HCT116 (cell line): Measurements from ENCODE around the gene MROH7. TPM values are rescaled to one million over a fixed set of nuclear protein-coding genes. Genes with fewer than 3 reads are reported as not detected.

ENCODE experiments used
- ATAC-seq: fragments of 200-7000 bp; cut with Tn5 transposase; 2 replicates; pipeline ENCODE4 v1.9.1; 2020; ENCODE audit warnings: mild to moderate bottlenecking, moderate library complexity
- BruUV-seq: library from RNA; stranded (reverse); fragments of 400-500 nt; replicated peaks from 2 replicates; lab custom pipeline; 2021; lab: Mats Ljungman, UMichigan
- CTCF ChIA-PET: fragments of 300-600 bp; sonication (Branson Sonifier 250); formaldehyde crosslinking; loops from one replicate; lab custom pipeline; 2021; ENCODE audit warnings: antibody characterized with exemption; lab: Charles Lee
- POLR2A ChIA-PET: fragments of 300-600, 350-600 bp; sonication (Branson Sonifier 250); formaldehyde crosslinking; loops from one replicate; lab custom pipeline; 2021; ENCODE audit warnings: antibody characterized with exemption; lab: Charles Lee
- RAD21 ChIA-PET, 2 experiments: fragments of 300-600 bp; sonication (Branson Sonifier 250); formaldehyde crosslinking; loops; one replicate each; lab custom pipeline; 2023; ENCODE audit warnings: low total read pairs in 2 of 2; ENCODE audit not compliant: uncharacterized antibody in 2 of 2, unreplicated experiment in 2 of 2, low non-redundant PET in 1 of 2; lab: Charles Lee
- DNase-seq: peaks from one replicate; pipeline ENCODE4 v3.0.0-alpha.2; 2010; ENCODE audit warnings: low read depth, low spot score
- H2AFZ ChIP-seq: fragments of 200-600 bp; shearing (Covaris generic), sonication (generic); 2 replicates; pipeline ENCODE4 v1.6.1; 2017; ENCODE audit warnings: low read depth, mixed run types, mixed read lengths, antibody characterized with exemption, low read length; ENCODE audit not compliant: poor library complexity, severe bottlenecking
- H3K27ac ChIP-seq: 2 replicates; pipeline ENCODE4 v1.5.1; 2012; ENCODE audit warnings: low read depth, low read length
- H3K27me3 ChIP-seq: fragments of 200-600 bp; sonication (generic); 2 replicates; pipeline ENCODE4 v1.6.1; 2016; ENCODE audit warnings: mixed run types, low read length, mixed read lengths; ENCODE audit not compliant: insufficient read depth
- H3K36me3 ChIP-seq, 2 experiments: fragments of 200-500 bp in 1 of 2; fragments of 200-600 bp in 1 of 2; sonication (Bioruptor generic) in 1 of 2; sonication (generic) in 1 of 2; 2 replicates each; pipeline versions ENCODE4 v1.5.1 to v1.6.1; 2014 to 2016; ENCODE audit warnings: low read length in 2 of 2, inconsistent platforms in 1 of 2, mixed read lengths in 1 of 2, mixed run types in 1 of 2; ENCODE audit not compliant: insufficient read depth in 2 of 2, control insufficient read depth in 1 of 2
- H3K4me1 ChIP-seq, 2 experiments: fragments of 200-600 bp in 1 of 2; sonication (generic) in 1 of 2; 2 replicates each; pipeline versions ENCODE4 v1.5.1 to v1.6.1; 2012 to 2017; ENCODE audit warnings: low read length in 2 of 2, inconsistent platforms in 1 of 2, mild to moderate bottlenecking in 1 of 2, mixed read lengths in 1 of 2, mixed run types in 1 of 2, moderate library complexity in 1 of 2; ENCODE audit not compliant: insufficient read depth in 2 of 2, control insufficient read depth in 1 of 2
- H3K4me2 ChIP-seq: fragments of 200-600 bp; sonication (generic); 2 replicates; pipeline ENCODE4 v1.6.1; 2017; ENCODE audit warnings: mixed run types, low read length, mixed read lengths
- H3K4me3 ChIP-seq, 2 experiments: fragments of 200-600 bp in 1 of 2; sonication (generic) in 1 of 2; replicated peaks in 1 of 2; 2 replicates each; pipeline ENCODE4 v1.5.1; 2011 to 2016; ENCODE audit warnings: low read length in 2 of 2, control low read depth in 1 of 2, low read depth in 1 of 2, mild to moderate bottlenecking in 1 of 2, mixed read lengths in 1 of 2, mixed run types in 1 of 2
- H3K79me2 ChIP-seq: fragments of 200-600 bp; sonication (generic); 2 replicates; pipeline ENCODE4 v1.6.1; 2017; ENCODE audit warnings: mild to moderate bottlenecking, mixed run types, low read length, moderate library complexity, mixed read lengths; ENCODE audit not compliant: insufficient read depth
- H3K9ac ChIP-seq: fragments of 200-600 bp; sonication (generic); 2 replicates; pipeline ENCODE4 v1.6.1; 2016; ENCODE audit warnings: low read length, mixed read lengths
- H3K9me2 ChIP-seq: fragments of 200-600 bp; sonication (generic), shearing (Covaris generic); 2 replicates; pipeline ENCODE4 v1.6.1; 2017; ENCODE audit warnings: mixed run types, mild to moderate bottlenecking, moderate library complexity; ENCODE audit not compliant: insufficient read depth
- H3K9me3 ChIP-seq, 2 experiments: fragments of 200-500 bp in 1 of 2; fragments of 200-600 bp in 1 of 2; sonication (Bioruptor generic) in 1 of 2; sonication (generic) in 1 of 2; 2 replicates each; pipeline ENCODE4 v1.6.1; 2014 to 2017; ENCODE audit warnings: low read length in 2 of 2, mixed read lengths in 2 of 2, inconsistent platforms in 1 of 2, low read depth in 1 of 2, mild to moderate bottlenecking in 1 of 2, mixed run types in 1 of 2, moderate library complexity in 1 of 2; ENCODE audit not compliant: control insufficient read depth in 1 of 2, insufficient read depth in 1 of 2
- H4K20me1 ChIP-seq: fragments of 200-600 bp; sonication (generic), shearing (Covaris generic); 2 replicates; pipeline ENCODE4 v1.6.1; 2017; ENCODE audit warnings: mixed run types, mild to moderate bottlenecking, moderate library complexity; ENCODE audit not compliant: insufficient read depth
- ATF3 ChIP-seq: IDR thresholded peaks from 2 replicates; pipeline ENCODE4 v1.6.1; 2012
- CBX3 ChIP-seq: IDR thresholded peaks from 2 replicates; pipeline ENCODE4 v1.6.1; 2012; ENCODE audit warnings: low read depth
- CEBPB ChIP-seq: IDR thresholded peaks from 2 replicates; pipeline ENCODE4 v1.6.1; 2012; ENCODE audit warnings: low read depth
- EGR1 ChIP-seq: IDR thresholded peaks from 2 replicates; pipeline ENCODE4 v1.6.1; 2012; ENCODE audit warnings: low read depth
- ELF1 ChIP-seq: IDR thresholded peaks from 2 replicates; pipeline ENCODE4 v1.6.1; 2012; ENCODE audit warnings: low read depth, borderline replicate concordance
- EZH2 ChIP-seq: fragments of 200-600 bp; sonication (generic); IDR thresholded peaks from 2 replicates; pipeline ENCODE4 v1.6.1; 2017; ENCODE audit warnings: antibody characterized with exemption, mixed run types
- EZH2phosphoT487 ChIP-seq: fragments of 200-600 bp; IDR thresholded peaks from 2 replicates; pipeline ENCODE4 v1.6.1; 2018; ENCODE audit warnings: antibody characterized with exemption, borderline replicate concordance
- FOSL1 ChIP-seq: IDR thresholded peaks from 2 replicates; pipeline ENCODE4 v1.6.1; 2012; ENCODE audit warnings: low read depth
- POLR2A ChIP-seq: IDR thresholded peaks from 2 replicates; pipeline ENCODE4 v1.7.0; 2011; ENCODE audit warnings: borderline replicate concordance; ENCODE audit not compliant: insufficient read depth, insufficient read length; ENCODE audit errors: extremely low read depth
- POLR2AphosphoS5 ChIP-seq: IDR thresholded peaks from 2 replicates; pipeline ENCODE4 v1.6.1; 2011; ENCODE audit warnings: mild to moderate bottlenecking, low read depth, low read length, moderate library complexity
- RAD21 ChIP-seq: IDR thresholded peaks from 2 replicates; pipeline ENCODE4 v1.6.1; 2012; ENCODE audit warnings: low read depth, mild to moderate bottlenecking
- REST ChIP-seq: IDR thresholded peaks from 2 replicates; pipeline ENCODE4 v1.6.1; 2012; ENCODE audit warnings: low read depth
- SIN3A ChIP-seq: IDR thresholded peaks from 2 replicates; pipeline ENCODE4 v1.6.1; 2012; ENCODE audit warnings: low read depth
- SP1 ChIP-seq: IDR thresholded peaks from 2 replicates; pipeline ENCODE4 v1.6.1; 2012; ENCODE audit warnings: low read depth
- TCF7L2 ChIP-seq: IDR thresholded peaks from 2 replicates; pipeline ENCODE4 v1.7.0; 2011; ENCODE audit warnings: borderline replicate concordance, inconsistent platforms; ENCODE audit not compliant: insufficient read depth, insufficient read length; ENCODE audit errors: extremely low read depth
- YY1 ChIP-seq: IDR thresholded peaks from 2 replicates; pipeline ENCODE4 v1.6.1; 2011; ENCODE audit warnings: low read length, low read depth, moderate library complexity, mild to moderate bottlenecking; ENCODE audit not compliant: insufficient replicate concordance; ENCODE audit errors: extremely low read depth
- ZBTB33 ChIP-seq: IDR thresholded peaks from 2 replicates; pipeline ENCODE4 v1.6.1; 2011; ENCODE audit warnings: mild to moderate bottlenecking, low read length, moderate library complexity; ENCODE audit not compliant: insufficient replicate concordance; ENCODE audit errors: extremely low read depth
- ZFX ChIP-seq: fragments of 450-650 bp; IDR thresholded peaks from 2 replicates; pipeline ENCODE4 v1.6.1; 2017
- ZNF274 ChIP-seq: fragments of 200-500 bp; sonication (Bioruptor generic); IDR thresholded peaks from 2 replicates; pipeline ENCODE4 v1.6.1; 2014; ENCODE audit warnings: mild to moderate bottlenecking, low read depth, low read length, inconsistent platforms
- intact Hi-C: fragments of 100-400 bp; cut with micrococcal nuclease; formaldehyde crosslinking; loops from 2 replicates; pipeline ENCODE4 v1.10.0; 2022
- total RNA-seq: library from RNA; stranded (reverse); gene quantifications from one replicate; pipeline ENCODE4 v1.2.1, GENCODE V29; 2021; ENCODE audit not compliant: unreplicated experiment

The MROH7 gene
- total RNA-seq, 1 experiment from 2014 or later = 1.1 TPM

- Histone ChIP-seq H3K4me2 (no peak overlapping the region), H4K20me1 (no peaks in the 10 kb centered on the region), H2AFZ (no peak overlapping the region), H3K4me3 (no peak overlapping the region), H3K9me3 (peaks cover 11% of the 10 kb centered on the region in 2 experiments; a peak in 3 of 4 replicates), H3K27me3 (no peaks in the 10 kb centered on the region), H3K36me3 (no peaks in the 10 kb centered on the region), H3K9me2 (no peaks in the 10 kb centered on the region), H3K4me1 (peaks cover 4 to 7% of the 10 kb centered on the region in 2 experiments; a peak in 3 of 4 replicates), H3K79me2 (no peaks in the 10 kb centered on the region)
- ChIA-PET RAD21 (no interaction called here), POLR2A (no interaction called here)
- no peak for DNase-seq
- intact Hi-C loops = no loop called here
- no peak for TF ChIP-seq YY1
- TF ChIP-seq TCF7L2 = no peak
- TF ChIP-seq ZFX = no peak
- TF ChIP-seq REST = no peak
- no peak for TF ChIP-seq POLR2AphosphoS5
- TF ChIP-seq EGR1 = no peak
- no peak for TF ChIP-seq POLR2A
- TF ChIP-seq ZBTB33 = no peak
- no peak for TF ChIP-seq SP1
- TF ChIP-seq CEBPB = no peak
- no peak for TF ChIP-seq ATF3
- no peak for TF ChIP-seq SIN3A
- no peak for TF ChIP-seq CBX3
- TF ChIP-seq RAD21 = no peak
- no peak for TF ChIP-seq EZH2
- no peak for TF ChIP-seq EZH2phosphoT487
- TF ChIP-seq ELF1 = no peak
- no peak for TF ChIP-seq FOSL1
- TF ChIP-seq ZNF274 = no peak
- TF ChIP-seq, all 23 proteins: peak for 0
- Histone ChIP-seq H3K9ac (no peak overlapping the region), H3K27ac (no peak overlapping the region)
- no TSS peak for BruUV-seq
- no peak for ATAC-seq
- CTCF ChIA-PET = no interaction called here
Measured at GRCh38 chr1:54645806-54646676, 4.5 kb downstream of the MROH7 start.
